ENCODE measurements around the gene ADAMTS13. TPM values are rescaled to one million over a fixed set of nuclear protein-coding genes. Genes with fewer than 3 reads are reported as not detected.

Gene ADAMTS13
- total RNA-seq, 1 donor from 2014 or later: 12.9 TPM

DNA sequence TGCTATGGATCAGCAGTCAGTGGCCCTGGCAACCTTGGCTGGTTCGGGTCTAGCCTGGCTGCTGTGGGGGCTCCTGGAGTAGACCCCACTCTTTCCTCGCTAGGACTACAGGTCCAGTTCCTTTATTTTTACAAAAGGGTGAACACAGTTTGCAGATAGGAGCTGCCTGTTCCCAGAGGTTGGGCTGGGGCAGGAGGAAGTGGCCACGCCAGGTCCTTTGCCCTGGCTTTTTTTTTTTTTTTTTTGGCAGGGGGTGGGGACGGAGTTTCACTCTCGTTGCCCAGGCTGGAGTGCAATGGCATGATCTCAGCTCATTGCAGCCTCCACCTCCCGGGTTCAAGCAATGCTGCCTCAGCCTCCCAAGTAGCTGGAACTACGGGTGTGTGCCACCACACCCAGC, 48.8 kb downstream of the ADAMTS13 start:
- H3K4me3 Mint-ChIP-seq: no peak overlapping the region
- peaks cover 3% of the 10 kb centered on the region for H3K4me1 Mint-ChIP-seq (ENCODE audit: unreplicated experiment)
- TF ChIP-seq, protein P1, sequence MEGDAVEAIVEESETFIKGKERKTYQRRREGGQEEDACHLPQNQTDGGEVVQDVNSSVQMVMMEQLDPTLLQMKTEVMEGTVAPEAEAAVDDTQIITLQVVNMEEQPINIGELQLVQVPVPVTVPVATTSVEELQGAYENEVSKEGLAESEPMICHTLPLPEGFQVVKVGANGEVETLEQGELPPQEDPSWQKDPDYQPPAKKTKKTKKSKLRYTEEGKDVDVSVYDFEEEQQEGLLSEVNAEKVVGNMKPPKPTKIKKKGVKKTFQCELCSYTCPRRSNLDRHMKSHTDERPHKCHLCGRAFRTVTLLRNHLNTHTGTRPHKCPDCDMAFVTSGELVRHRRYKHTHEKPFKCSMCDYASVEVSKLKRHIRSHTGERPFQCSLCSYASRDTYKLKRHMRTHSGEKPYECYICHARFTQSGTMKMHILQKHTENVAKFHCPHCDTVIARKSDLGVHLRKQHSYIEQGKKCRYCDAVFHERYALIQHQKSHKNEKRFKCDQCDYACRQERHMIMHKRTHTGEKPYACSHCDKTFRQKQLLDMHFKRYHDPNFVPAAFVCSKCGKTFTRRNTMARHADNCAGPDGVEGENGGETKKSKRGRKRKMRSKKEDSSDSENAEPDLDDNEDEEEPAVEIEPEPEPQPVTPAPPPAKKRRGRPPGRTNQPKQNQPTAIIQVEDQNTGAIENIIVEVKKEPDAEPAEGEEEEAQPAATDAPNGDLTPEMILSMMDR (conservative IDR thresholded peaks at IDR 0.05): no peak
- H3K9me3 Mint-ChIP-seq: no peaks in the 10 kb centered on the region
- no peak overlapping the region for H3K27ac Mint-ChIP-seq
- no peaks in the 10 kb centered on the region for H3K27me3 Mint-ChIP-seq
- no peaks in the 10 kb centered on the region for H3K36me3 Mint-ChIP-seq
- no peak for DNase-seq (ENCODE audit: extremely low spot score, unreplicated experiment)

DNA sequence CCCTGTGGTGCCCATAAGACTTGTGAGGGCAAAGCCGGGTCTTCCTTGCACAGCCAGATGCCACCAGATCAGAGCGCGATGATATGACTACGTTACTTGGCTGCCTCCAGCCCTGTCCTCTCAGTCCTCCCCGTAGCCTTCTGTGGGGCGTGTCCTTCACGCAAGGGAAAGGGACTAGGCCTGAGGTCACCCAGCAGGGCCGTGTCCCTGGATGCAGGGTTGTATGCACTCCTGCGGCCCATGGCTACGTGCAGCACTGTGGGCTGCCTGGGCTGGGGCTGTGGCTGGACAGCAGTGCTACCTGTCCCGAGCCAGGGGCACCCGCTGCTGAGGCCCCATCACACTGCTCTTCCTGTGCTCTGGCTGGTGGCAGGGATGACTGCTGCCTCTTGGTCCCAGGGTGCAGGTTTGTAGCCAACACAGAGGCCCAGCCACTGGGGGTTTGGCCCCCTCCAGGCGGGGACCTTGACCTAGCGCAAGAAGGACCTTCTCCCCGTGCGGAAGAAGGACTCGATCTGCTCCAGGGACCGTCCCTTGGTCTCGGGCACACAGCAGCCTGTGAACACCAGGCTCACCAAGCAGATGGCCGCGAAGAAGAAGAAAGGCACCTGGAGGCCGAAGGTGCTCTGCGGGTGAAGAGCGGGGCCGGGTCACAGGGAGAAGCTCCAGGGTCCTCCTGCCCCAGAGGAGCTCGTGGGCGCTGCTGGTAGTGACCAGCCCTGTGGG, 49.5 kb downstream of the ADAMTS13 start:
- Mint-ChIP-seq H3K36me3 (no peaks in the 10 kb centered on the region), H3K27ac (no peak overlapping the region), H3K27me3 (no peaks in the 10 kb centered on the region), H3K4me1 (ENCODE audit: unreplicated experiment) (peaks cover 3% of the 10 kb centered on the region), H3K9me3 (no peaks in the 10 kb centered on the region), H3K4me3 (no peak overlapping the region)
- TF ChIP-seq, protein P1 (conservative IDR thresholded peaks at IDR 0.05): no peak
- no peak for DNase-seq (ENCODE audit: extremely low spot score, unreplicated experiment)

DNA sequence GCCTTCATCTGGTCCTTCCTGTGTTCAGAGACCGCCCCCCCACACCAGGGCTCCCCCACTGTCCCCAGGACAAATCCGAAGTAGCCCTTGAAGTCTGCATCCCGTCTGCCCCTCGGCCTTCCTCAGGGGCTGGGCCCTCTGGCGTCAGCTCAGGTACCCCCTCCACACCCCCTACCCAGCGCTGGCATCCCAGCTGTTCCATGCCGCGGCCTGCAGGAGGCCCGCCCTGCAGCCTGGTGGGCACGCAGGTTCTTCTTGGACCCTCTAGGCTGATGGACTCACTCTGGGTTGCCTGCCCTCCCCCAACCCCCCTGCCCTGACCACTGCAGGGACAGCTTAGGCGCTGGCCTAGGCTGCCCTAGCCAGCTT, 50.1 kb downstream of the ADAMTS13 start:
- H3K27ac Mint-ChIP-seq: no peak overlapping the region
- H3K9me3 Mint-ChIP-seq: no peaks in the 10 kb centered on the region
- H3K4me1 Mint-ChIP-seq (ENCODE audit: unreplicated experiment): peaks cover 3% of the 10 kb centered on the region
- H3K36me3 Mint-ChIP-seq: no peaks in the 10 kb centered on the region
- DNase-seq (ENCODE audit: extremely low spot score, unreplicated experiment): no peak
- TF ChIP-seq, protein P1 (conservative IDR thresholded peaks at IDR 0.05): no peak
- H3K27me3 Mint-ChIP-seq: no peaks in the 10 kb centered on the region
- H3K4me3 Mint-ChIP-seq: no peak overlapping the region

DNA sequence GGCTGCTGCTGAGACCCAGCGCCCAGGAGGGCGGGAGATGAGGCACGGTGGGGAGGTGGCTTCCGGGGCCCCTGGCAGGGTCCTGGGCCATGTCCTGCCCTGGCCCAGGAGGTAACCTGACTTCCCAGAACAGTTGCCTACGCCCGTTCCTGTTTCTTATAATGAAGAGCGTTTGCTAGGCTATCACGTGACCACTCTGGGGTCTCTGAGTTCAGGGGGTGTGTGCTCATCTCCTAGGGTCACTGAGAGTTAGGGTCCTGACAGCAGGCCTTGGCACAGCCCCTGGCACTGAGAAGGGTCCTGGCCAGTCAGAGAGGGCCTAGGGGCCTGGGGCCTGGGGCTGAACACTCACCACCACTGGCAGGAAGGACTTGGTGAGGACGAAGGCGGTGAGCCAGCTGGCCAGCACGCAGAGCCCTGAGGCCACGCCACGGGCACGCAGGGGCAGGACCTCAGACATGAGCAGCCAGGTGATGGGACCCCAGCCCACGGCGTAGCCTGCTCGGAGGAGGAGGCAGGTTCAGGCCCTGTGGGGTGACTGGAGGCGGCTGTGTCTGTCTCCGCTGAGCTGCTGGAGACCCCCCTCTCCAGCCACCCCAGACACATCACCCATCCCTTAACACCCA, 50.7 kb downstream of the ADAMTS13 start:
- H3K4me3 Mint-ChIP-seq: no peak overlapping the region
- no peak for DNase-seq (ENCODE audit: extremely low spot score, unreplicated experiment)
- no peak overlapping the region for H3K27ac Mint-ChIP-seq

DNA sequence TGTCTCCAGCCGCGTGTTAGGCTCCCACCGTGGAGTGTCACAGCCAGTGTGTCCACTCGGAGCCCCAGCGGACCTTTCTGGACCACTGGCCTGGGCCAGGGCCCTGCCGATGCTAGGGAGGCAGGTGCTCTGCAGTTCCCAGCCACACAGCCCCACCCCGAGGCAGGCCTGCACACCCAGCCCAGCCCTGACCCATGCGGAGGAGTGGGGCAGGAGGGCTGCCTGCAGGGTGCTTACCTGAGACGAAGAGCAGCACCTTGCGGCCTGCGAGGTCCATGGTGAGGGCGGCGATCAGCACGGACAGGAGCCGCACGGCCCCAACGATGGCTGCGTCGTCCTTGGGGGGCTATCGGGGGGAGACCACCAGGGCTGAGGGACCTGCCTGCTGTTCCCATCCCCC, 51.6 kb downstream of the ADAMTS13 start:
- Mint-ChIP-seq H3K4me3 (no peak overlapping the region), H3K9me3 (no peaks in the 10 kb centered on the region), H3K36me3 (no peaks in the 10 kb centered on the region), H3K27me3 (no peaks in the 10 kb centered on the region), H3K4me1 (ENCODE audit: unreplicated experiment) (peaks cover 3% of the 10 kb centered on the region), H3K27ac (no peak overlapping the region)
- TF ChIP-seq, protein P1 (conservative IDR thresholded peaks at IDR 0.05): no peak
- DNase-seq (ENCODE audit: extremely low spot score, unreplicated experiment): no peak

More for the DNA sequence above, 50.7 kb downstream of the ADAMTS13 start:
- Mint-ChIP-seq H3K27me3 (no peaks in the 10 kb centered on the region), H3K4me1 (ENCODE audit: unreplicated experiment) (peaks cover 3% of the 10 kb centered on the region), H3K36me3 (no peaks in the 10 kb centered on the region), H3K9me3 (no peaks in the 10 kb centered on the region)
- TF ChIP-seq, protein P1 (conservative IDR thresholded peaks at IDR 0.05): no peak

Data from type B pancreatic cell (in vitro differentiated cells).